ENCODE measurements around the gene FAM120A.
A peak's percentile ranks its signal among the peaks of the same experiment; 100 is the strongest.

FAM120A gene

GRCh38 chr9:93560991-93561390 is 109.5 kb downstream of the FAM120A start:
- no peak for TF ChIP-seq CTCF (IDR thresholded peaks at IDR 0.05; ENCODE audit: insufficient read depth, low read depth, low read length, missing control alignments)
- DNase-seq (ENCODE audit: low read depth) = no peak
- no peak overlapping the region for H3K4me3 ChIP-seq (ENCODE audit: low read depth, low read length)

DNA sequence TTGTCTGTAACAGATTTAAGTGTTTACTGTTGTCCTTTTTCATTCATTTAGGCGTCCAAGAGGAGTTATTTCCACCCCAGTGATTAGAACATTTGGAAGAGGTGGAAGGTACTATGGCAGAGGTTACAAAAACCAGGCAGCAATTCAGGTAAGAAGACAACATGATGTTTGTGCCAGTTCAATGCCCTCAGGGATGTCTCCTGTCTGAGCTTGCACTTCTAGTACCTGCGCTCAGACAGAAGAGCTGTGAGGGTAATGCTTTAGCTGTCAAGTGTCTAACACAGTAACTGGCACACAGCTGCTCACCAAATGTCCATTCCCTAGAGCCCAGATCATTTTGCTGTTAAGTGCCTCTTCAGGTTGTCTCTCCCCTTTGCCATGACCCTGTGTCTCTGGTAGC is 110.7 kb downstream of the FAM120A start:
- no peak overlapping the region for H3K4me3 ChIP-seq (ENCODE audit: low read depth, low read length)
- no peak for TF ChIP-seq CTCF (IDR thresholded peaks at IDR 0.05; ENCODE audit: insufficient read depth, low read depth, low read length, missing control alignments)
- no peak for DNase-seq (ENCODE audit: low read depth)

GRCh38 chr9:93565089-93565488 is 113.6 kb downstream of the FAM120A start:
- no peak for TF ChIP-seq CTCF (IDR thresholded peaks at IDR 0.05; ENCODE audit: insufficient read depth, low read depth, low read length, missing control alignments)
- H3K4me3 ChIP-seq (ENCODE audit: low read depth, low read length) = no peak overlapping the region

DNA sequence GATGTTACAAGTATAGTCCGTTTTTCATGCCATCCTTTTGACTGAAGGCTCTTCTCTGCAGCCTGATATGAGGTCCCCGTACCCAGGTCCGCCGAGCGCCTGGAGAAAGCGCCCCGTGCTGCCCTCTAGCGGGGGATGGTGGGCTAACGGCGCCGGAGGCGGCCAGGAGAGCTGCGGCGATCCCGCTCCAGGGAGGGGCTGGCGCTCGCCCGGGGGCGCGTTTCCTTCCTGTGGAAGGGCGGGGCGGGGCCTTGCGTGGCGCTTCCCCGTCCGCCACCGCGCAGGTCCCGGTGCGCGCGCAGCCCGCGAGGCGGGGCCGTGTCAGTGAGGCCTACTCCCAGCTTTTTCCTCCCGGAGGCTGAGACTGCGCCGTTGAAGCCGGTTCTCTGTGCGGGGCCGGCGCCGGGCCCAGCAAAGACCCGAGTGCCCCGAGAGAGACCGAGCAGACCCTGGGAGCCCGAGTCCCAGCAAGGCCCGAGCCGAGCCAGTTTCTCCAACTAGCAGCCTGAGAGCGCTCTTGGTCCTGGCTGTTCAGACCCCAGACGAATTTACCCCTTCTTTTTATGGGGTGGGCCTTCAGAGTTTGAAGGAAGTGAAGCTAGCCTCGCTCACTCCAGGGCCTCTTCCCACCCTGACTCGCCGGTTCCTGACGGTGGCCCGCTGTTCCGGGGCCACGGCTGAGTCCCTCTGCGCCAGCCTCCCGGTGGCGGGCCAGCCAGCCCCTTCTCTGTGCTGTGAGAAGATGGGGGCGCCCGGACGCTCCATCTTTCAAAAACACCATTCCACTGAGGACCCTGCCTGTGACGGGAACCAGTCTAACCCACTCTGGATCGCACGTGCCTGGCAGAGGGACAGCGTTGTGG is 115.2 kb downstream of the FAM120A start:
- TF ChIP-seq CTCF (IDR thresholded peaks at IDR 0.05; ENCODE audit: insufficient read depth, low read depth, low read length, missing control alignments) = peak; percentile 93
- peak overlapping the region; percentile 74 for H3K4me3 ChIP-seq (ENCODE audit: low read depth, low read length)
- DNase-seq (ENCODE audit: low read depth) = peak; percentile 98

More at GRCh38 chr9:93565089-93565488, 113.6 kb downstream of the FAM120A start:
- DNase-seq (ENCODE audit: low read depth) = peak; percentile 42

- peak; percentile 42 for DNase-seq (ENCODE audit: low read depth)
- peak overlapping the region; percentile 74 for H3K4me3 ChIP-seq (ENCODE audit: low read depth, low read length)
- TF ChIP-seq CTCF (IDR thresholded peaks at IDR 0.05; ENCODE audit: insufficient read depth, low read depth, low read length, missing control alignments) = no peak
Observed at GRCh38 chr9:93567271-93567959, 115.9 kb downstream of the FAM120A start.

GRCh38 chr9:93568169-93568568 is 116.7 kb downstream of the FAM120A start:
- TF ChIP-seq CTCF (IDR thresholded peaks at IDR 0.05; ENCODE audit: insufficient read depth, low read depth, low read length, missing control alignments) = no peak
- no peak for DNase-seq (ENCODE audit: low read depth)
- no peak overlapping the region for H3K4me3 ChIP-seq (ENCODE audit: low read depth, low read length)
